H9 (cell line): ENCODE data around the gene APOBEC2. TPM values are rescaled to one million over a fixed set of nuclear protein-coding genes. Genes with fewer than 3 reads are reported as not detected.

Experiments used
- DNase-seq: peaks from one replicate; pipeline ENCODE4 v3.0.0-alpha.2; 2017
- H2AFZ ChIP-seq: one replicate; pipeline ENCODE4 v1.6.1; 2013; ENCODE audit warnings: mild to moderate bottlenecking, low read length, control low read depth, moderate library complexity
- H2AK5ac ChIP-seq: 2 replicates; pipeline ENCODE4 v1.6.1; 2013; ENCODE audit warnings: low read length, control low read depth, mixed read lengths; ENCODE audit not compliant: insufficient read length
- H2BK120ac ChIP-seq: one replicate; pipeline ENCODE4 v1.6.1; 2013; ENCODE audit warnings: low read depth, mild to moderate bottlenecking, low read length, control low read depth, inconsistent platforms; ENCODE audit not compliant: poor library complexity, severe bottlenecking
- H2BK12ac ChIP-seq: 2 replicates; pipeline ENCODE4 v1.6.1; 2013; ENCODE audit warnings: low read length, control low read depth, mixed read lengths, low read depth; ENCODE audit not compliant: insufficient read length
- H2BK15ac ChIP-seq: 2 replicates; pipeline ENCODE4 v1.6.1; 2013; ENCODE audit warnings: low read depth, low read length, control low read depth
- H2BK20ac ChIP-seq: one replicate; pipeline ENCODE4 v1.6.1; 2013; ENCODE audit warnings: low read depth, mild to moderate bottlenecking, low read length, control low read depth, inconsistent platforms; ENCODE audit not compliant: poor library complexity, severe bottlenecking
- H2BK5ac ChIP-seq: 2 replicates; pipeline ENCODE4 v1.6.1; 2013; ENCODE audit warnings: low read length, control low read depth, mixed read lengths; ENCODE audit not compliant: insufficient read length
- H3K14ac ChIP-seq: 2 replicates; pipeline ENCODE4 v1.6.1; 2013; ENCODE audit warnings: low read length, control low read depth; ENCODE audit not compliant: insufficient read depth
- H3K18ac ChIP-seq: 2 replicates; pipeline ENCODE4 v1.6.1; 2013; ENCODE audit warnings: low read depth, mild to moderate bottlenecking, mixed read lengths, low read length, control low read depth; ENCODE audit not compliant: insufficient read length
- H3K23ac ChIP-seq: 2 replicates; pipeline ENCODE4 v1.6.1; 2013; ENCODE audit warnings: low read length, control low read depth, mixed read lengths, low read depth; ENCODE audit not compliant: insufficient read length
- H3K23me2 ChIP-seq: 2 replicates; pipeline ENCODE4 v1.6.1; 2013; ENCODE audit warnings: low read depth, mild to moderate bottlenecking, mixed read lengths, low read length, control low read depth; ENCODE audit not compliant: insufficient read length, poor library complexity, severe bottlenecking
- H3K27ac ChIP-seq: 2 replicates; pipeline ENCODE4 v1.5.1; 2013; ENCODE audit warnings: low read length, control low read depth, mixed read lengths, low read depth; ENCODE audit not compliant: insufficient read length
- H3K27me3 ChIP-seq: 2 replicates; pipeline ENCODE4 v1.6.1; 2013; ENCODE audit warnings: low read length, control low read depth, inconsistent platforms; ENCODE audit not compliant: insufficient read depth
- H3K4ac ChIP-seq: 2 replicates; pipeline ENCODE4 v1.6.1; 2013; ENCODE audit warnings: low read depth, mild to moderate bottlenecking, control low read depth, inconsistent platforms, low read length, moderate library complexity
- H3K4me1 ChIP-seq: 2 replicates; pipeline ENCODE4 v1.6.1; 2013; ENCODE audit warnings: low read length, control low read depth, inconsistent platforms; ENCODE audit not compliant: insufficient read depth
- H3K4me2 ChIP-seq: 2 replicates; pipeline ENCODE4 v1.6.1; 2013; ENCODE audit warnings: low read length, control low read depth, mixed read lengths; ENCODE audit not compliant: insufficient read length, insufficient read depth
- H3K56ac ChIP-seq: 2 replicates; pipeline ENCODE4 v1.6.1; 2013; ENCODE audit warnings: low read depth, mild to moderate bottlenecking, mixed read lengths, low read length, control low read depth; ENCODE audit not compliant: insufficient read length
- H3K79me1 ChIP-seq: 2 replicates; pipeline ENCODE4 v1.6.1; 2013; ENCODE audit warnings: low read depth, mild to moderate bottlenecking, moderate library complexity, low read length, control low read depth, inconsistent platforms; ENCODE audit not compliant: insufficient read depth, poor library complexity, severe bottlenecking
- H3K79me2 ChIP-seq: 2 replicates; pipeline ENCODE4 v1.6.1; 2013; ENCODE audit warnings: low read length, control low read depth, inconsistent platforms; ENCODE audit not compliant: insufficient read depth
- H3K9ac ChIP-seq: 2 replicates; pipeline ENCODE4 v1.6.1; 2013; ENCODE audit warnings: low read length, control low read depth, mixed read lengths; ENCODE audit not compliant: insufficient read length; ENCODE audit errors: extremely low read depth
- H3K9me3 ChIP-seq: one replicate; pipeline ENCODE4 v1.6.1; 2013; ENCODE audit warnings: low read depth, low read length, inconsistent platforms; ENCODE audit not compliant: control insufficient read depth
- H3T11ph ChIP-seq: one replicate; pipeline ENCODE4 v1.6.1; 2013; ENCODE audit warnings: mild to moderate bottlenecking, low read length, control low read depth, inconsistent platforms
- H4K20me1 ChIP-seq: one replicate; pipeline ENCODE4 v1.6.1; 2013; ENCODE audit not compliant: control insufficient read depth, insufficient read length, insufficient read depth
- H4K5ac ChIP-seq: 2 replicates; pipeline ENCODE4 v1.6.1; 2013; ENCODE audit warnings: low read depth, mild to moderate bottlenecking, mixed read lengths, low read length, control low read depth; ENCODE audit not compliant: insufficient read length
- H4K8ac ChIP-seq: replicated peaks from 2 replicates; pipeline ENCODE4 v1.6.1; 2013; ENCODE audit warnings: low read length, control low read depth, mixed read lengths, low read depth; ENCODE audit not compliant: insufficient read length
- H4K91ac ChIP-seq: 2 replicates; pipeline ENCODE4 v1.6.1; 2013; ENCODE audit warnings: low read depth, mild to moderate bottlenecking, moderate library complexity, mixed read lengths, low read length, control low read depth; ENCODE audit not compliant: insufficient read length
- H3K27ac Mint-ChIP-seq, 3 experiments: 2 replicates in 2 of 3; 3 replicates in 1 of 3; pipeline ENCODE4 v1.8.0; 2020 to 2021; ENCODE audit warnings: mixed read lengths in 3 of 3, mild to moderate bottlenecking in 1 of 3, moderate library complexity in 1 of 3
- H3K27me3 Mint-ChIP-seq: 2 replicates; pipeline ENCODE4 v1.8.0; 2021; ENCODE audit warnings: low read depth, mild to moderate bottlenecking, moderate library complexity, mixed read lengths
- H3K36me3 Mint-ChIP-seq, 3 experiments: 2 replicates in 2 of 3; 3 replicates in 1 of 3; pipeline ENCODE4 v1.8.0; 2020 to 2021; ENCODE audit warnings: low read depth in 3 of 3, mixed read lengths in 3 of 3; ENCODE audit not compliant: insufficient read depth in 1 of 3
- H3K4me1 Mint-ChIP-seq, 2 experiments: 2 replicates each; pipeline ENCODE4 v1.8.0; 2020; ENCODE audit warnings: mixed read lengths in 2 of 2
- H3K4me3 Mint-ChIP-seq, 2 experiments: 2 replicates in 1 of 2; 3 replicates in 1 of 2; pipeline ENCODE4 v1.8.0; 2020 to 2021; ENCODE audit warnings: mild to moderate bottlenecking in 2 of 2, mixed read lengths in 2 of 2, moderate library complexity in 1 of 2
- H3K9me3 Mint-ChIP-seq, 2 experiments: 2 replicates in 1 of 2; 3 replicates in 1 of 2; pipeline ENCODE4 v1.8.0; 2020; ENCODE audit warnings: mild to moderate bottlenecking in 2 of 2, mixed read lengths in 2 of 2, moderate library complexity in 1 of 2
- WGBS: extraction: QIAGEN DNeasy Blood & Tissue Kit; methylation state at CpG from one replicate; pipeline ENCODE4 v1.1.7; 2013; ENCODE audit warnings: missing lambda C conversion rate, low lambda C conversion rate, mixed read lengths; ENCODE audit not compliant: insufficient read length; ENCODE audit errors: extremely low coverage; 5-methylcytosine and 5-hydroxymethylcytosine counted together
- total RNA-seq: library from RNA; stranded (reverse); gene quantifications from 2 replicates; pipeline ENCODE4 v1.2.1, GENCODE V29; 2021
- TF ChIP-seq, protein P1 (sequence below): fragments of 200-600 bp; sonication (generic); conservative IDR thresholded peaks from 3 replicates; pipeline ENCODE4 v1.8.0; 2021; ENCODE audit warnings: antibody characterized with exemption, mild to moderate bottlenecking

APOBEC2 gene
- total RNA-seq, 1 experiment from 2014 or later = not detected

DNA sequence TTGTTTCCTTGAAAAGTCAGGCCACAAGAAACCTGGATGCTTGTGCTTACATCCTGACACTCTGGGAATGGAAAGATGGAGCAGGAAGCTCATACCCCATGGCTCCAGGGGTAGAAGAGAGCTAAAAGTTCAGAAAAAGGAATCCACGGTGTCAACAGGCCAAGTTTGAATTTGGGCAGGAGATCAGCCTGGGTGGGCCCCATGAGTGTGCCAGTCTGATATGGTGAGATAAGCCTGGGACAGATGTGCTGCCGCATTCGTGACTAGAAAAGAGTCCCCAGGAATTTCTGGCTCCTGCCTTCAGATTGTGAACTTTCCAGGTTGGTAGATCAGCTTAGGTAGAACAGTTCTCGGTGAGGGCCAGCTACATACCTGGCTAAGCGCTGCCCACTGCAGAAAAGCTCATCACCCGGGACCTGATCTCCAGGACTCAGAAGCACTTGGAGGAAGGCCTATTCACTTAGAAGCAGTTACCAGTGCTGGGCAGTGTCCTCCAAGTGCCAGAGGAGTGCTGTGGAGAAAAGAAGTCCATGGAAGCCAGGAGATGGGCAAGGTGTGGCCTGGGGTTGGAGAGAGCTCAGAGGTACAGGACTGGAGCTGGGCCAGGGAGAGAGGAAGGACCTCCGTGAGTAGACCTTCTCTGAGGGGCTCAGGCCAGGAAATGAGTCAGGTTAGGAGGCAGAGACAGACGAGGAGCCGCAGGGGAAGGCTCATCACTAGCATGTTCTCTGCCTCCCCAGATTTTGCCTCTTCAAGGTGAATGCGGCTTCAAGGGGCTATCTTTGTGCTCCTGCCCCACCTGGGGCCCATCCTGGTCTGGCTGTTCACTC lies 10.6 kb upstream of the APOBEC2 start, which contains the start of gene TSPO2:
TSS of gene TSPO2 (plus strand) at position 242 of the 830 bp plus-strand sequence. CDS start at position 761, 519 bp downstream.
- no peaks in the 10 kb centered on the region; a peak in 1 of 5 replicates for H3K9me3 Mint-ChIP-seq
- Histone ChIP-seq H4K91ac (no peak within 1 kb of the TSS), H3K4ac (no peak within 1 kb of the TSS), H3K56ac (no peak within 1 kb of the TSS), H2BK12ac (no peak within 1 kb of the TSS), H3K9ac (no peak within 1 kb of the TSS), H4K8ac (no peak within 1 kb of the TSS), H2AK5ac (no peak within 1 kb of the TSS), H3K27me3 (no peaks in the 10 kb centered on the region), H3K4me1 (no peaks in the 10 kb centered on the region), H4K20me1 (no peaks in the 10 kb centered on the region), H2AFZ (no peak within 1 kb of the TSS), H3K9me3 (no peaks in the 10 kb centered on the region), H3K18ac (no peak within 1 kb of the TSS), H3K14ac (no peak within 1 kb of the TSS), H3K23ac (no peak within 1 kb of the TSS), H2BK15ac (no peak within 1 kb of the TSS), H3T11ph (no peak within 1 kb of the TSS), H3K4me2 (no peak within 1 kb of the TSS), H2BK20ac (no peak within 1 kb of the TSS), H3K79me2 (no peaks in the 10 kb centered on the region), H2BK5ac (no peak within 1 kb of the TSS), H3K27ac (no peak within 1 kb of the TSS), H2BK120ac (no peak within 1 kb of the TSS), H4K5ac (no peak within 1 kb of the TSS), H3K23me2 (no peaks in the 10 kb centered on the region), H3K79me1 (no peaks in the 10 kb centered on the region)
- no peak within 1 kb of the TSS for H3K4me3 Mint-ChIP-seq
- TF ChIP-seq, protein P1, sequence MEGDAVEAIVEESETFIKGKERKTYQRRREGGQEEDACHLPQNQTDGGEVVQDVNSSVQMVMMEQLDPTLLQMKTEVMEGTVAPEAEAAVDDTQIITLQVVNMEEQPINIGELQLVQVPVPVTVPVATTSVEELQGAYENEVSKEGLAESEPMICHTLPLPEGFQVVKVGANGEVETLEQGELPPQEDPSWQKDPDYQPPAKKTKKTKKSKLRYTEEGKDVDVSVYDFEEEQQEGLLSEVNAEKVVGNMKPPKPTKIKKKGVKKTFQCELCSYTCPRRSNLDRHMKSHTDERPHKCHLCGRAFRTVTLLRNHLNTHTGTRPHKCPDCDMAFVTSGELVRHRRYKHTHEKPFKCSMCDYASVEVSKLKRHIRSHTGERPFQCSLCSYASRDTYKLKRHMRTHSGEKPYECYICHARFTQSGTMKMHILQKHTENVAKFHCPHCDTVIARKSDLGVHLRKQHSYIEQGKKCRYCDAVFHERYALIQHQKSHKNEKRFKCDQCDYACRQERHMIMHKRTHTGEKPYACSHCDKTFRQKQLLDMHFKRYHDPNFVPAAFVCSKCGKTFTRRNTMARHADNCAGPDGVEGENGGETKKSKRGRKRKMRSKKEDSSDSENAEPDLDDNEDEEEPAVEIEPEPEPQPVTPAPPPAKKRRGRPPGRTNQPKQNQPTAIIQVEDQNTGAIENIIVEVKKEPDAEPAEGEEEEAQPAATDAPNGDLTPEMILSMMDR = no peak
- no CpG with 5 or more reads among the region's 10 CpGs for WGBS
- no peaks in the 10 kb centered on the region for H3K36me3 Mint-ChIP-seq
- no peak for DNase-seq
- peaks cover 8 to 17% of the 10 kb centered on the region in 2 experiments for H3K4me1 Mint-ChIP-seq
- no peaks in the 10 kb centered on the region; the same call in 1 of the 2 replicates for H3K27me3 Mint-ChIP-seq
- no peak within 1 kb of the TSS; a peak in 2 of 7 replicates for H3K27ac Mint-ChIP-seq
